SU-DHL-6 (cell line): ENCODE measurements around the gene TNFRSF4.

Experiments used
- H2AFZ ChIP-seq: fragments of 200-600 bp; sonication (generic); 2 replicates; pipeline ENCODE4 v1.6.1; 2014; ENCODE audit warnings: low read depth, mild to moderate bottlenecking, moderate library complexity, mixed read lengths, antibody characterized with exemption, low read length; ENCODE audit not compliant: severe bottlenecking
- H3F3A ChIP-seq: fragments of 200-600 bp; shearing (Covaris generic); 2 replicates; pipeline ENCODE4 v1.6.0; 2016; ENCODE audit warnings: antibody characterized with exemption, mild to moderate bottlenecking; ENCODE audit not compliant: insufficient read depth
- H3K27ac ChIP-seq: fragments of 200-600 bp; sonication (generic); 2 replicates; pipeline ENCODE4 v1.5.1; 2016; ENCODE audit warnings: low read depth, mild to moderate bottlenecking, low read length, moderate library complexity, mixed read lengths
- H3K27me3 ChIP-seq: fragments of 200-600 bp; sonication (generic), shearing (Covaris generic); 2 replicates; pipeline ENCODE4 v1.6.0; 2014; ENCODE audit warnings: mild to moderate bottlenecking, low read length
- H3K36me3 ChIP-seq: fragments of 200-600 bp; sonication (generic); 2 replicates; pipeline ENCODE4 v1.6.1; 2014; ENCODE audit warnings: mild to moderate bottlenecking, low read length, mixed read lengths
- H3K4me2 ChIP-seq: fragments of 300-600, 200-600 bp; shearing (Covaris generic), sonication (generic); 2 replicates; pipeline ENCODE4 v1.6.0; 2014; ENCODE audit warnings: low read length, low read depth, mild to moderate bottlenecking; ENCODE audit not compliant: poor library complexity, severe bottlenecking
- H3K4me3 ChIP-seq: fragments of 200-600 bp; sonication (generic); 2 replicates; pipeline ENCODE4 v1.5.1; 2014; ENCODE audit warnings: antibody characterized with exemption, low read length, mild to moderate bottlenecking, mixed read lengths; ENCODE audit not compliant: insufficient read depth, poor library complexity, severe bottlenecking
- H3K79me2 ChIP-seq: fragments of 200-600 bp; sonication (generic); 2 replicates; pipeline ENCODE4 v1.6.1; 2014; ENCODE audit warnings: mild to moderate bottlenecking, low read length, moderate library complexity; ENCODE audit not compliant: insufficient read depth
- H3K9ac ChIP-seq: fragments of 200-600 bp; sonication (generic); 2 replicates; pipeline ENCODE4 v1.7.0; 2014; ENCODE audit warnings: mild to moderate bottlenecking, low read length
- H3K9me2 ChIP-seq: fragments of 200-600 bp; sonication (generic); replicated peaks from 2 replicates; pipeline ENCODE4 v1.6.1; 2014; ENCODE audit warnings: low read length; ENCODE audit not compliant: insufficient read depth
- H3K9me3 ChIP-seq: fragments of 200-600 bp; sonication (generic); 2 replicates; pipeline ENCODE4 v1.6.1; 2014; ENCODE audit warnings: low read length, mixed read lengths; ENCODE audit not compliant: insufficient read depth
- H4K20me1 ChIP-seq: fragments of 200-600 bp; sonication (generic); 2 replicates; pipeline ENCODE4 v1.6.1; 2014; ENCODE audit warnings: low read depth, mild to moderate bottlenecking, antibody characterized with exemption, low read length, moderate library complexity, mixed read lengths
- CTCF ChIP-seq: fragments of 200-600 bp; sonication (generic); IDR thresholded peaks from one replicate; pipeline ENCODE4 v1.5.1; 2017; ENCODE audit warnings: antibody characterized with exemption, mild to moderate bottlenecking, low read length, moderate library complexity; ENCODE audit not compliant: insufficient read depth, poor library complexity, severe bottlenecking
- EZH2phosphoT487 ChIP-seq: fragments of 200-600 bp; sonication (generic), shearing (Covaris generic); conservative IDR thresholded peaks from 2 replicates; pipeline ENCODE4 v1.6.1; 2018; ENCODE audit warnings: mild to moderate bottlenecking, antibody characterized with exemption, low read length, moderate library complexity, mixed read lengths

The TNFRSF4 gene

DNA sequence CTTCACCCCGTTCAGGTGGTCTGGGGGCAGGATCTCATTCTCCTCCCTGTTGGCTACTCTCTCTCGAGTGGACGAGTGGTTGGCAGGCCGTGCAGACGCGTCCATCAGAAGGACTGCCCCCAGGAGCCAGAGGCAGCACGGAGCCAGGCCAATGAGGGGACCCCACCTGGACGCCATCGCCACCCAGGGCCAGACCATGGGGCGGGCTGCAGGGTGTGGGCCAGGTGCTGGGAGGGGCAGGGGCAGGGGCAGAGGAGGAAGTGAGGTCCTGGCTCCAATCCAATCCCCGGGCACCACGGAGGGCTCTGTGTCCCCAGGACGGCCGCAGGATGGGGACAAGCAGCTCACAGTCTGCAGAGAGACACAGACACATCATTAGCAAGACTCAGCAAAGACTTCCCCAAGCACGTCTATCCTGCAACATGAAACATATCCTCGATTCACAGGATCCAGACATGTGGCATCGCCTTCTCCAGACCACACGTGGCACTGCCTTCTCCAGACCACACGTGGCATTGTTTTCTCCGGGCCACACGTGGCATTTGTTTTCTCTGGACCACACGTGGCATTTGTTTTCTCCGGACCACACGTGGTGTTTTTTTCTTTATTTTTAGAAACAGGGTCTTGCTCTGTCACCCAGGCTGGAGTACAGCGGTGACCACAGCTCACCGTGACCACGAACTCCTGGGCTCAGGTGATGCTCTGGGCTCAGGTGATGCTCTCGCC, 14.8 kb upstream of the TNFRSF4 start:
- H3K9me3 ChIP-seq, result no peaks in the 10 kb centered on the region
- H3K9ac ChIP-seq, result no peak overlapping the region
- no peaks in the 10 kb centered on the region for H3K27me3 ChIP-seq
- H3K36me3 ChIP-seq, result no peaks in the 10 kb centered on the region
- H3K9me2 ChIP-seq, result no peaks in the 10 kb centered on the region
- TF ChIP-seq CTCF (no peak), EZH2phosphoT487 (no peak)
- H4K20me1 ChIP-seq, result no peaks in the 10 kb centered on the region
- no peak overlapping the region for H2AFZ ChIP-seq
- no peaks in the 10 kb centered on the region for H3F3A ChIP-seq
- H3K4me2 ChIP-seq, result no peak overlapping the region
- peaks cover 42% of the 10 kb centered on the region for H3K79me2 ChIP-seq
- no peak overlapping the region for H3K27ac ChIP-seq
- no peak overlapping the region for H3K4me3 ChIP-seq

DNA sequence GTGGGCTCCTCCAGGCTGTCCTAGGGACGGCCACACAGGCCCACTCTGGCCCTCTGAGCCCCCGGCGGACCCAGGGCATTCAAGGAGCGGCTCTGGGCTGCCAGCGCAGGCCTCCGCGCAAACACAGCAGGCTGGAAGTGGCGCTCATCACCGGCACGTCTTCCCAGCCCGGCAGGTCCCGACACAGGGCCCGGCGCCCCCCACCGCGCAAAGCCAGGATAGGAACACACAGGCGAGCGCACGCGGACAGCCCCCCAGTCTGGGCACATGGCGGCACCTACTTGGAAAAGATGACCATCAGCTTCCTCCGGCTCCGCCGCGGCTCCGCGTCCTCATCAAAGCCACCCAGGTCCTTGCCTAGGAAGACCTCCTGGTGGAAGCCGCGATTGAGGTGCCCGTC, 14.2 kb upstream of the TNFRSF4 start:
- TF ChIP-seq CTCF, result no peak
- no peak for TF ChIP-seq EZH2phosphoT487
- H3K4me3 ChIP-seq, result no peak overlapping the region
- H3K4me2 ChIP-seq, result no peak overlapping the region
- peaks cover 42% of the 10 kb centered on the region for H3K79me2 ChIP-seq
- H3F3A ChIP-seq, result no peaks in the 10 kb centered on the region
- no peaks in the 10 kb centered on the region for H3K9me3 ChIP-seq
- H3K9me2 ChIP-seq, result no peaks in the 10 kb centered on the region
- H3K36me3 ChIP-seq, result no peaks in the 10 kb centered on the region
- H3K27me3 ChIP-seq, result no peaks in the 10 kb centered on the region
- no peak overlapping the region for H2AFZ ChIP-seq
- H4K20me1 ChIP-seq, result no peaks in the 10 kb centered on the region
- H3K9ac ChIP-seq, result no peak overlapping the region
- no peak overlapping the region for H3K27ac ChIP-seq

- H3K36me3 ChIP-seq, result no peaks in the 10 kb centered on the region
- TF ChIP-seq EZH2phosphoT487, result no peak
- TF ChIP-seq CTCF, result no peak
- H3K4me3 ChIP-seq, result no peak overlapping the region
- no peaks in the 10 kb centered on the region for H3K27me3 ChIP-seq
- H3K79me2 ChIP-seq, result peaks cover 42% of the 10 kb centered on the region
- no peaks in the 10 kb centered on the region for H4K20me1 ChIP-seq
- no peak overlapping the region for H2AFZ ChIP-seq
- no peaks in the 10 kb centered on the region for H3F3A ChIP-seq
- no peak overlapping the region for H3K9ac ChIP-seq
- no peaks in the 10 kb centered on the region for H3K9me3 ChIP-seq
- no peak overlapping the region for H3K27ac ChIP-seq
- H3K9me2 ChIP-seq, result no peaks in the 10 kb centered on the region
- no peak overlapping the region for H3K4me2 ChIP-seq
These were observed 13.4 kb upstream of the TNFRSF4 start for GRCh38 chr1:1227386-1227785.
